ENCODE data around the gene WDR5. TPM values are rescaled to one million over a fixed set of nuclear protein-coding genes. Genes with fewer than 3 reads are reported as not detected.

The WDR5 gene
- total RNA-seq, 1 experiment from 2014 or later: 51.7 TPM

- H3K4me1 Mint-ChIP-seq (ENCODE audit: low read depth, unreplicated experiment): no peaks in the 10 kb centered on the region
- POLR2A ChIA-PET: interaction anchor here (0.6 kb wide), 1 partner anchor 27 kb away, joined by 5 read pairs; the partner anchor contains the start of gene WDR5
- no peaks in the 10 kb centered on the region for H3K27me3 Mint-ChIP-seq (ENCODE audit: insufficient read depth, unreplicated experiment)
- no peak overlapping the region for H3K4me3 ChIP-seq (ENCODE audit: low read depth, low read length)
- H3K36me3 ChIP-seq (ENCODE audit: control insufficient read depth, insufficient read depth, low read length): no peaks in the 10 kb centered on the region; the same call in none of the 2 replicates
- no peaks in the 10 kb centered on the region for H3K4me1 ChIP-seq
- no TSS peak for BruUV-seq (replicated peaks)
- no peaks in the 10 kb centered on the region for H3K9me3 ChIP-seq
- peaks cover 10% of the 10 kb centered on the region for H3K9me3 Mint-ChIP-seq (ENCODE audit: unreplicated experiment)
- peaks cover 55% of the 10 kb centered on the region for H3K36me3 Mint-ChIP-seq (ENCODE audit: insufficient read depth, unreplicated experiment)
- peak overlapping the region; percentile 41 for H3K4me3 Mint-ChIP-seq (ENCODE audit: unreplicated experiment)
- intact Hi-C loops (cut with micrococcal nuclease; ENCODE audit: unreplicated experiment): no loop called here
- TF ChIP-seq CTCF (IDR thresholded peaks at IDR 0.05; ENCODE audit: insufficient read depth in 1 of 2, low read depth in 1 of 2, low read length in 1 of 2, severe bottlenecking in 1 of 2, unreplicated experiment in 1 of 2): no peak
- DNase-seq: no peak
- CTCF ChIA-PET: no interaction called here
- H3K27me3 ChIP-seq (replicated peaks; ENCODE audit: control insufficient read depth, insufficient read depth, low read length): no peaks in the 10 kb centered on the region
- peak overlapping the region; percentile 6 for H3K27ac Mint-ChIP-seq (ENCODE audit: unreplicated experiment)
Measured at GRCh38 chr9:134162212-134162775, 26.4 kb downstream of the WDR5 start.

GRCh38 chr9:134162926-134163370 is 27.1 kb downstream of the WDR5 start:
- intact Hi-C loops (cut with micrococcal nuclease; ENCODE audit: unreplicated experiment): no loop called here
- no peak for TF ChIP-seq CTCF (IDR thresholded peaks at IDR 0.05; ENCODE audit: insufficient read depth in 1 of 2, low read depth in 1 of 2, low read length in 1 of 2, severe bottlenecking in 1 of 2, unreplicated experiment in 1 of 2)
- Mint-ChIP-seq H3K36me3 (ENCODE audit: insufficient read depth, unreplicated experiment) (peaks cover 50% of the 10 kb centered on the region), H3K27ac (ENCODE audit: unreplicated experiment) (no peak overlapping the region), H3K4me3 (ENCODE audit: unreplicated experiment) (peak overlapping the region; percentile 41), H3K4me1 (ENCODE audit: low read depth, unreplicated experiment) (no peaks in the 10 kb centered on the region), H3K27me3 (ENCODE audit: insufficient read depth, unreplicated experiment) (no peaks in the 10 kb centered on the region), H3K9me3 (ENCODE audit: unreplicated experiment) (peaks cover 10% of the 10 kb centered on the region)
- H3K9me3 ChIP-seq: no peaks in the 10 kb centered on the region
- no peak overlapping the region for H3K4me3 ChIP-seq (ENCODE audit: low read depth, low read length)
- BruUV-seq (replicated peaks): no TSS peak
- peak in 1 of 2 experiments; percentile 30 for DNase-seq
- no peaks in the 10 kb centered on the region; the same call in none of the 2 replicates for H3K36me3 ChIP-seq (ENCODE audit: control insufficient read depth, insufficient read depth, low read length)
- ChIA-PET POLR2A (interaction anchor here (0.6 kb wide), 1 partner anchor 27 kb away, joined by 5 read pairs; the partner anchor contains the start of gene WDR5), CTCF (interaction anchor here (0.6 kb wide), 1 partner anchor 32 kb away, joined by 4 read pairs; no protein-coding TSS in a partner anchor)
- no peaks in the 10 kb centered on the region for H3K27me3 ChIP-seq (replicated peaks; ENCODE audit: control insufficient read depth, insufficient read depth, low read length)
- H3K4me1 ChIP-seq: no peaks in the 10 kb centered on the region

GRCh38 chr9:134163371-134164196 is 27.7 kb downstream of the WDR5 start:
- peaks cover 43% of the 10 kb centered on the region for H3K36me3 Mint-ChIP-seq (ENCODE audit: insufficient read depth, unreplicated experiment)
- BruUV-seq (replicated peaks): no TSS peak
- no peak overlapping the region for H3K4me3 ChIP-seq (ENCODE audit: low read depth, low read length)

More at GRCh38 chr9:134163371-134164196, 27.7 kb downstream of the WDR5 start:
- Histone ChIP-seq H3K9me3 (no peaks in the 10 kb centered on the region), H3K4me1 (no peaks in the 10 kb centered on the region), H3K27me3 (replicated peaks; ENCODE audit: control insufficient read depth, insufficient read depth, low read length) (no peaks in the 10 kb centered on the region), H3K36me3 (ENCODE audit: control insufficient read depth, insufficient read depth, low read length) (no peaks in the 10 kb centered on the region; the same call in 1 of the 2 replicates)
- Mint-ChIP-seq H3K27ac (ENCODE audit: unreplicated experiment) (no peak overlapping the region), H3K27me3 (ENCODE audit: insufficient read depth, unreplicated experiment) (no peaks in the 10 kb centered on the region), H3K9me3 (ENCODE audit: unreplicated experiment) (peaks cover 10% of the 10 kb centered on the region), H3K4me1 (ENCODE audit: low read depth, unreplicated experiment) (no peaks in the 10 kb centered on the region), H3K4me3 (ENCODE audit: unreplicated experiment) (no peak overlapping the region)
- no peak for TF ChIP-seq CTCF (IDR thresholded peaks at IDR 0.05; ENCODE audit: insufficient read depth in 1 of 2, low read depth in 1 of 2, low read length in 1 of 2, severe bottlenecking in 1 of 2, unreplicated experiment in 1 of 2)
- intact Hi-C loops (cut with micrococcal nuclease; ENCODE audit: unreplicated experiment): loop anchor here (2.0 kb wide), 1 partner anchor 29 kb away; no protein-coding TSS in a partner anchor
- DNase-seq: peak; percentile 54 to 62
- ChIA-PET CTCF (interaction anchor here (0.6 to 1.2 kb wide), 2 partner anchors 28 to 32 kb away, joined by 4 read pairs; partner anchors contain the start of gene WDR5), POLR2A (no interaction called here)

Measured in Caco-2 (cell line).